ENCODE measurements around the gene RFFL. TPM values are rescaled to one million over a fixed set of nuclear protein-coding genes. Genes with fewer than 3 reads are reported as not detected.
A peak's percentile ranks its signal among the peaks of the same experiment; 100 is the strongest.
"Not testable (repeated sequence)": the region's sequence is repeated elsewhere in the genome, so short reads cannot be mapped to it uniquely, and the experiment has no call there.

The RFFL gene
- total RNA-seq (ENCODE audit: low replicate concordance): 19.9 and 38.7 TPM in 2 replicates
- long read RNA-seq, full-length matches to known transcripts: 2 of 16 reads
- long read RNA-seq, partial matches to known transcripts: 1 of 16 reads
- long read RNA-seq, other reads (novel, unspliced or antisense): 13 of 16 reads

GRCh38 chr17:35063514-35064223, at the start of gene RFFL:
RFFL (minus strand) TSS chr17:35063707; CDS start chr17:35026553, 37,154 bp downstream.
- H3K4me1 Mint-ChIP-seq (ENCODE audit: unreplicated experiment): peaks cover 19% of the 10 kb centered on the region
- H3K9me3 Mint-ChIP-seq: no peaks in the 10 kb centered on the region
- no peak for DNase-seq (ENCODE audit: extremely low spot score, unreplicated experiment)
- TF ChIP-seq CTCF (conservative IDR thresholded peaks at IDR 0.05): no peak
- H3K4me3 Mint-ChIP-seq: peak within 1 kb of the TSS; percentile 83
- H3K36me3 Mint-ChIP-seq: no peaks in the 10 kb centered on the region
- H3K27ac Mint-ChIP-seq: peak within 1 kb of the TSS; percentile 99
- no peaks in the 10 kb centered on the region for H3K27me3 Mint-ChIP-seq

GRCh38 chr17:35110791-35111190, 47.3 kb upstream of the RFFL start:
- H3K36me3 Mint-ChIP-seq: peaks cover 19% of the 10 kb centered on the region

GRCh38 chr17:35104844-35105450, 41.4 kb upstream of the RFFL start:
- Mint-ChIP-seq H3K27me3 (no peaks in the 10 kb centered on the region), H3K27ac (no peak overlapping the region), H3K4me3 (no peak overlapping the region), H3K4me1 (ENCODE audit: unreplicated experiment) (no peaks in the 10 kb centered on the region), H3K9me3 (no peaks in the 10 kb centered on the region), H3K36me3 (peaks cover 19% of the 10 kb centered on the region)
- TF ChIP-seq CTCF (conservative IDR thresholded peaks at IDR 0.05): no peak
- no peak for DNase-seq (ENCODE audit: extremely low spot score, unreplicated experiment)

More at GRCh38 chr17:35110791-35111190, 47.3 kb upstream of the RFFL start:
- H3K4me1 Mint-ChIP-seq (ENCODE audit: unreplicated experiment); H3K9me3 Mint-ChIP-seq; DNase-seq (ENCODE audit: extremely low spot score, unreplicated experiment); H3K4me3 Mint-ChIP-seq; H3K27me3 Mint-ChIP-seq; H3K27ac Mint-ChIP-seq: not testable (repeated sequence)

GRCh38 chr17:35103271-35103670, 39.8 kb upstream of the RFFL start:
- H3K4me1 Mint-ChIP-seq (ENCODE audit: unreplicated experiment): no peaks in the 10 kb centered on the region
- TF ChIP-seq CTCF (conservative IDR thresholded peaks at IDR 0.05): no peak
- no peaks in the 10 kb centered on the region for H3K9me3 Mint-ChIP-seq
- no peaks in the 10 kb centered on the region for H3K27me3 Mint-ChIP-seq
- H3K36me3 Mint-ChIP-seq: peaks cover 15% of the 10 kb centered on the region
- no peak overlapping the region for H3K27ac Mint-ChIP-seq
- H3K4me3 Mint-ChIP-seq: no peak overlapping the region
- DNase-seq (ENCODE audit: extremely low spot score, unreplicated experiment): no peak

- Mint-ChIP-seq H3K27ac (no peak overlapping the region), H3K27me3 (no peaks in the 10 kb centered on the region), H3K9me3 (no peaks in the 10 kb centered on the region), H3K4me1 (ENCODE audit: unreplicated experiment) (no peaks in the 10 kb centered on the region), H3K4me3 (no peak overlapping the region), H3K36me3 (peaks cover 11% of the 10 kb centered on the region)
- TF ChIP-seq CTCF (conservative IDR thresholded peaks at IDR 0.05): no peak
- no peak for DNase-seq (ENCODE audit: extremely low spot score, unreplicated experiment)
These were observed 38.2 kb upstream of the RFFL start for GRCh38 chr17:35101725-35102124.

GRCh38 chr17:35101036-35101435, 37.5 kb upstream of the RFFL start:
- Mint-ChIP-seq H3K27me3 (no peaks in the 10 kb centered on the region), H3K4me3 (no peak overlapping the region), H3K27ac (no peak overlapping the region), H3K4me1 (ENCODE audit: unreplicated experiment) (no peaks in the 10 kb centered on the region), H3K36me3 (peaks cover 4% of the 10 kb centered on the region), H3K9me3 (no peaks in the 10 kb centered on the region)
- no peak for DNase-seq (ENCODE audit: extremely low spot score, unreplicated experiment)
- TF ChIP-seq CTCF (conservative IDR thresholded peaks at IDR 0.05): no peak
